Urothelium cell line (cell line): ENCODE data around the gene TCIRG1.
"Not testable (repeated sequence)": the region's sequence is repeated elsewhere in the genome, so short reads cannot be mapped to it uniquely, and the experiment has no call there.

ENCODE experiments used
- DNase-seq: peaks from one replicate; pipeline ENCODE4 v3.0.0; 2011; ENCODE audit warnings: low spot score, mixed read lengths
- FAIRE-seq: peaks from 2 replicates; lab custom pipeline; 2011; peaks lifted over from hg19 to GRCh38; lab: Jason Lieb, UNC

The TCIRG1 gene

DNA sequence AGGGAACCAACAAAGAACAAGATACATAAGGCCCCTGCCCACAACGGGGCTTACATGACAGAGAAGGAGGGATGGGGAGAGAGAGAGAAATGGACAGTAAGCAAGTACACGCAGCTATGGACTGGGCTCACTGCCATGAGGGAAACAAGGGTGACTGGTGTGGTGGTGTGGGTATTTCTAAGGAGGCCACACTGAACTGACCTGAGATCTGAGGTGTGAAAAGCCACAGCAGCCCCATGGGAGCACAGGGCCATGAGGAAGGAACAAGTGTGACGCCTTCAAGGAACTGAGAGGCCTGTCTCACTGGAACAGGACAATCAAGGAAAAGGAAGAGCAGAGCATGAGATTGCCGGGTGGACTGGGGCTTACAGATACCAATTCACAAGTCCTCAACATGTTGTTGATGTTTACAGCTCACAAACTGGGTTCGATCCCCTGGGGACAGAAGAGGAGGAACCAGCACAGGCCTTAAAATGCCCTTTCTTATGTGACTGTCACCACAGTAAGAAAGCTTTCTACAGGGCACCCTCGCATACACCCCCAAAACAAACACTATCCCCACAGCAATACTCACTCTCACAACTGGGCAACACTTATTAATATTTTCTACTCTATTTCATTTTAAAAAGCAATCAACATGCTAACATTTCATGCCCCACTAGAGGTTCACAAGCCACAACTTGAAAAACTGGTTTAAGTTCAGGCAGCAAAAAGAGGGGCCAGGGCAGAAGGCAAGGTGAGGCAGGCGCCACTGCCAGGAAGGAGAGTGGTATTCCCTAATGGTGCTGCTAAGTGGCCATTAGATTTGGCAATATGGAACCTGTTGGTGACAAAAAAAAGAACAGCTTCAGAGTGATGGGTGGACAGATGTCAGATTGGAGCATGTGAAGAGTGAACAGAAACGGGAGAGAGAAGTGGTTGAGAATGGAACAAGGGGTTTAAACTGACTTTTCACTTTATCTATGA lies 39.1 kb downstream of the TCIRG1 start:
- no peak for DNase-seq
- no peak for FAIRE-seq

DNA sequence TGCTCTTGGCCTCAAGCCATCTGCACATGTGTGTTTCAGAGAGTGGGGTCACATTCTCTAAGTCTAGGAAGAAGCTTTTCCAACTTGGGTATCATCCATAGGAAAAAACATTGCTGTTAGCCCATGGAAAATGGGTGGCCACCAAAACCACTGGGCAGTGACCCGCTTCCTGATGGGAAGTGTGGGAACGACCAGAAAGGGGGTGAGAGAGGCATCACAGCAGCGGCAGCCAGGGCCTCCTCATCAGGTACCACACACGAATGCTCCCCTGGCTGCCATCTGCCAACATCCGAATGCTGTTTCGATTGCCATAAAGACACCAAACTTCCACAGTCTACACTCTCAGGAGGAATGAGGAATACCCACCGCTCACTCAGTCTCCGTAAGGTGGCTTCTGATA lies 42.0 kb downstream of the TCIRG1 start:
- no peak for DNase-seq
- no peak for FAIRE-seq

DNA sequence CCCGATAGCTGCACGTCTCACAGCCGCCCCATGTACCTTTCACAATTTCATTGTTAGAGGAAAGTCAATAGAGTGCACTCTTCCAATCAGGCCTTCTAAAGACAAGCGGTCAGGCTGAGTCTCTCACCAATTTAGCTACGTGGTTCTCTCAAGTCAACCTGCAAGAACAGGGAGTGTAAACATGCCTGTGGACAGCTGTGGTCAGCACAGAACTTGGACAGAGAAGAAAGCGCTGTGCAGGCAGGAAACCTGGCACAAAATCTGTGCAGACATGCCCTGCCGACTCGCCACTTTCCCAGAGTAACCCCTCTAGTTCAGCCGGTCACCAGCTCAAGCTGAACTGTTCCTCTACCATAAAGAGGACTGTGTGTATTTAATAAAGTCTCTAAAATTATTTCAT lies 42.9 kb downstream of the TCIRG1 start:
- no peak for DNase-seq
- FAIRE-seq: no peak

DNA sequence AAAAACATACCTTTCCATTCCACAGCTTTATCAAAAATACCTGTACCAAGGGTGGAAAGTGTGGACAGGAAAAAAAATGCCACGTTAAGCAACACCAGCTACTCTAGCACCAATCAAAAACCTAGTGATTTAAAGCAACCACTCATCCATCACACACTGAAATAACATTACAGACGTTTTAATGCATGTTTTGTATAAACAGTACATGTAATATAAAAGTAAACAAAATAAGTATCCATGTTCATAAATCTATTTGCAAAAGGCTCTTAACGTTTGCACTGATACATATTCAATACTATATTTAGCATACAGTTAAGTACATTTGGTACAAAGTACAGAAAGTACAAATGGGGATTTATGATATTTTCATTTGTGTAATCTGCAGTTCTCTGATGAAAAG lies 43.7 kb downstream of the TCIRG1 start:
- FAIRE-seq (no peak), DNase-seq (no peak)

DNA sequence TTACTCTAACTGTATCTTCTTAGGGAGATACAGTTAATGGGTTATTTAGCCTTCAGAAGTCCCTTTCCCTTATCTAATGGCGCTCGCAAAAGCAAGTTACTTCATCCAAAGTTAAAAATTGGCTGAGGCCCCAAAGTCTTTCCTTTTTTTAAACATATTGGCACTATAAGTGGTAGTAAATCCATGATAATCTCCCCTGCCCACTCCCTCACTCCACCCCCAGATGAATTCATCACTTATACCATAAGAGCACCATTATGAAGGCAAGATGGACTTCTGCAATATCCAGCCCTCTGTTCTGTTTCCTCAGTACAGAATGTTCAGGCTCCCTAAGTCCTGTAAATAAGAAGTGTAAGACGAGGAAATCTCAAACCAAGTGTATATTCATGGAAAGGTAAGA lies 44.7 kb downstream of the TCIRG1 start:
- DNase-seq: no peak
- no peak for FAIRE-seq

DNA sequence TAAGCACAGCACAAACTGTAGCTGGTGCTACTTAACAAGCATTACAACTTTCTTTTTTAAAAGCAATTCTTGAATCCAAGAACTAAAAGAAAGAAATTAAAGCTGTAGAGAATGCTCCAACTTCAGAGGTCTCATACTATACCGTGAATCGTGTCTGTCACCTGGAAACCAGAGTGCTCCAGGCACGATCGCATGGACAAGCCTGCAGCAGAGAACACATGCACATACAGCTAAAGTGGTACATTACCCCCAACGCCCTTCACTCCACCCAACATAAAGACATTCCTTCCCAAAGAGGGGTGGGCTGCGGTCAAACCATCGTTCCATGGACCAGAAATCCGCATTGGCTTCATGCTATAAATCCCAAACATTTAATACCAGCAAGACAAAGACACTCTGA lies 50.9 kb downstream of the TCIRG1 start:
- no peak for DNase-seq
- no peak for FAIRE-seq

DNA sequence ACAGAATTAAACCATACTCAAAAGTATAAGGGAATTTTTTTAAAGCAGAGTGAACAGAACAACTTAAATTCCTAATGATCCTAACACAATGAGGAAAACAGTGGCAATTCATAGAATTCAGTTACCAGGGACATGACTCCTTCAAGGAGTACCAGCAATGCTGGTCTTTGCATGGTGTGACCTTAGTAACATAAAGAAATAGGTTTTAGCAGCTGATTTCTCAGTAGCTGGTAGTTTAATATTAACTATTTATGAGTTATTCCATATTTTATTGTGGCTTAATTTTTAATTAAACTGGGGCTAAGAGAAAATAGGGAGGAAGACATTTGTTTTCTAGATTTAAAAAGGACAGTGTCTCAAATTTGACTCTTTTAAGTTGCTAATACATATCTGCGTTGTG lies 51.5 kb downstream of the TCIRG1 start:
- FAIRE-seq (no peak), DNase-seq (no peak)

DNA sequence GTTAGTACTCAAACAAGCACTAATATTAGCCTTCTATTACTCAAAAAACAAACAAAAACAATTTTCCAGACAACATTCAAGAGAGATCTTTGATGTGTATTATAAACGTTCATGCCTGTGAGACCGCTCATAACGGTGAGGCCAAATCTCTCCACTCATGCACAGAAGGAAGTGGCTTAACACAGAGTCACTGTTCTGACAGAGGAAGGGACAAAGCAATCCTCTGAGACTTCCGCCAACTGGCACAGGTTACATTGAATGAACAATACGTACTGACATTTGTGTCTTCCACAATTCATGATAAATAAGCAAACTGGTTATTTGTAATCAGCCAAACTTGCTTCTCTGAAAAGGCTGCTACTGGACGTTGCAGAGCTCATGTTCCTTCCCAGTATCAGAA lies 51.9 kb downstream of the TCIRG1 start:
- DNase-seq (no peak), FAIRE-seq (no peak)

DNA sequence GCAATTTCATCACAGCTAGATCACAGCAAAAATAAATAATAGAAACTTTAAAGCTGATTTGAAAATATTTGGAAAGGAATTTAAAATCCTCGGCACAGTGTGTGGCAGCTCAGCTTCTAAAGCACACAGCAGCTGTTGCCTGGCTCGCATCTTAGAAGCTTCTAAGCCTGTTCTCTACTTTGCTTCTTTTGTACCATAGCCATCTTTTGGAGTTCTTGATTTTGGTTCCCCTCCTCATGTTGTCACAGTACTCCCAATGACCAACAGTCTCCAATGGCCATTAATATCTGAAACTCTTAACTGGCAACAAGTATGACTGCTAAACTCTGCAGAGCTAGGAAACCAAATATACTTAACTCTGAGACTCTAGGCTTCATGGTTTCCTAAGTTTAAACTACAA lies 53.6 kb downstream of the TCIRG1 start:
- DNase-seq (no peak), FAIRE-seq (no peak)

DNA sequence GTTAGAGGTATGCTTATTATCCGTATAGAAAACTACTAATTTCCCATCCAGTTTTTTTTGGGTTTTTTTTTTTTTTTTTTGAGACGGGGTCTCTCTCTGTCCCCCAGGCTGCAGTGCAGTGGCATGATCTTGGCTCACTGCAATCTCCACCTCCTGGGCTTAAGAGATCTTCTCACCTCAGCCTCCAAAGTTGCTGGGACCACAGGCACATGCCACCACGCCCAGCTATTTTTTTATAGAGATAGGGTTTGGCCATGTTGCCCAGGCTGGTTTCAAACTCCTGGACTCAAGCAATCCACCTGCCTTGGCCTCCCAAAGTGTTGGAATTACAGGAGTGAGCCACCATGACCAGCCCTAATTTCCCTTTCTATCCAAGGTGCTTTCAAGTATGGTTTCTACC lies 54.1 kb downstream of the TCIRG1 start:
- DNase-seq, FAIRE-seq: not testable (repeated sequence)

DNA sequence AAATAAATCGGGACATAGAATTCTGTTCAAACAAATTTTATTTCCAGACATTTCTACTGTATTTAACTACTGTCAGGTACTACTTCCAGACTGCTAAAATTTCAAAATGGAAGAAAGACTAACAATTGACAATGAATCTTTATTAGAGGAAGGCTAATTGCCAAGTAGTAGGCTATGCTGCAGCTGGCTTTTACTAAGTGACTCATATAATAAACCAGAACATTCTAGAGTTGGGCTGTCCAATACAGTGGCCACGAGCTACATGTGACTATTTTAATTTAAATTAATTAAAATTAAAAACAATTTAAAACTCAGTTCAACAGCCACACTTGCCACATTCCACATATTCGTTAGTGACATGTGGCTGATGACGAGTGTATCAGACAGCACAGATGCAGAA lies 54.7 kb downstream of the TCIRG1 start:
- no peak for DNase-seq
- no peak for FAIRE-seq

DNA sequence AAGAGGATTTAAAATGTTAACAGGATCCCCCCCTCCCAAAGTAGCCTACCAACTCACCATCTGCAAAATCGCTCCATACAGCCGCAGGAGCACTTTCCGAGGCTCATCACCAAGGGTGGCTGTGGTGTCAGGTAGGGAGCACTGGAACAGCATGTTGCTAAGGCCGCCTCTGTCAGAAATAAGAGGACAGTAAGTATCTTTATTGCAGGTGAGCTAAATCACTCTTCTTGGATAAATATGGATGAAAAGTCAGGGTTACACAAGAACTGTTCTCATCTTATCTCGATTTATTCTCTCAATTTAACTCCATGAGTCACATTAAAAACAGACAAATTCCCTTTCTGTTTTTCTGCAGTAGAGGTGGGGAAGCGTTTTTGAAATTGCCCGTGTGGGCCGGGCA lies 58.1 kb downstream of the TCIRG1 start:
- no peak for DNase-seq
- no peak for FAIRE-seq

DNA sequence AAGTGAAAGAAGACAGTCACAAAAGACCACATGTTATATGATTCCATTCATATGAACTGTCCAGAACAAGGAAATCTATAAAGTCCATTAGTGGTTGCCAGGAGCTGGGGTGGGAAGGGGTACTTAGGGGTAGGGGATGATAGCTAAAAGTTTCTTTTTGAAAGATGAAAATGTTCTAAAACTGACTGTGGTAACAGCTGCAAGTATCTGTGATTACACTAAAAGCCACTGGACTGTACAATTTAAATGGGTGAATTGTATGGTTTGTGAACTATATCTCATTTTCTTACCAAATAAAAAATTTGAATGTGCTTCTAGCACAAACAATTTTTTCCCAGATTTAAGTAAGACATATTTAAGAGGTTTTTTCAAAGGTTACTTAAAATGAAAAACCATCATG lies 60.2 kb downstream of the TCIRG1 start:
- FAIRE-seq (no peak), DNase-seq (no peak)

DNA sequence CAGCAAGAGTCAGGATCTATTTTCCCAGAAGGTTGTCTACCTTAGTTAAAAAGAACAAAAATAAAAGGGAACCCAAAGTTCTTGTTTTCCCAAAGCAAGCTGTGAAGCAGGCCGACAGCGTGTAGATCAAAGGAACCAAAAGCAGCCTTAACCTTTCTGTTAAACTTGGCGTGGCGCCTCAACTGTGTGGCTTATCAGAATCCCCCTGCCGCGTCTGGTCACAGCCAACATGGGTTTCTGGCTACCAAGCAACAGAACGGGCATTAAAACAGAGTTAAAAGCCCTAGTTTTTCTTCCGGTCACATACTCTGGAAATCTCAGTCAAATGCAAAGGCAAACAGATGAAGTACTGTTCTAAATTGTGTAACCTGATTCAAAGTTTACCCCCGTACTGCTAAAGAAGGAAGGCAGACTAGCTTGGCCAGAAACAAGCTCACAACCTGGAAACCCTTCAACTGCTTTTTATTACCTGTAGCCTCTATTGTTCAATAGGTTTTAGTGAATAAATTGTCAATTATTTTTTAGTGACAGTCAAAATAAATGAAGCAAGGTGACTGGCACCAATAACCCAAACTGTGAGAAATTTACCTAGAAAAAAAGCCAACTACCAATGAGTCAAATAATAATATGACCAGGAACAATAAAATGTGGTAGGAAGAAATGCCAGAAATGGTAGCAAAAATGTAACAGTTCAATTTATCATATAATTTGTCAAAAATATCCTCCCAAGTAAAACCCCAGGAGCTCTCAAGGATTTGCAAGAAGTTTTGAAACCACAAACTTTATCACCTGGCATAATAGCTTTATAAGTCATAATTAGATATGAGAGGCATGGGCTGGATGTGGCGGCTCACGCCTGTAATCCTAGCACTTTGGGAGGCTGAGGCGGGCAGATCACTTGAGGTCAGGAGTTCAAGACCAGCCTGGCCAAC lies 60.9 kb downstream of the TCIRG1 start:
- DNase-seq: no peak
- FAIRE-seq: no peak
